Hippocampal formation (tissue), 2 donors: ENCODE data around the gene RSRC1.
"Not testable (repeated sequence)": the region's sequence is repeated elsewhere in the genome, so short reads cannot be mapped to it uniquely, and the experiment has no call there.

Experiments used
- DNase-seq, 2 donors: peaks; one replicate each; lab custom pipeline; 2025; lab: John Stamatoyannopoulos, UW

The RSRC1 gene

GRCh38 chr3:158314426-158315357, 204.8 kb downstream of the RSRC1 start:
- DNase-seq, result no peak

GRCh38 chr3:158329696-158330441, 220.0 kb downstream of the RSRC1 start:
- DNase-seq, result not testable (repeated sequence)

- DNase-seq, result no peak
Measured at GRCh38 chr3:158330870-158331269, 221.0 kb downstream of the RSRC1 start.

GRCh38 chr3:158333736-158334135, 223.8 kb downstream of the RSRC1 start:
- no peak for DNase-seq

- DNase-seq, result no peak
Measured at GRCh38 chr3:158337110-158337509, 227.2 kb downstream of the RSRC1 start.

DNA sequence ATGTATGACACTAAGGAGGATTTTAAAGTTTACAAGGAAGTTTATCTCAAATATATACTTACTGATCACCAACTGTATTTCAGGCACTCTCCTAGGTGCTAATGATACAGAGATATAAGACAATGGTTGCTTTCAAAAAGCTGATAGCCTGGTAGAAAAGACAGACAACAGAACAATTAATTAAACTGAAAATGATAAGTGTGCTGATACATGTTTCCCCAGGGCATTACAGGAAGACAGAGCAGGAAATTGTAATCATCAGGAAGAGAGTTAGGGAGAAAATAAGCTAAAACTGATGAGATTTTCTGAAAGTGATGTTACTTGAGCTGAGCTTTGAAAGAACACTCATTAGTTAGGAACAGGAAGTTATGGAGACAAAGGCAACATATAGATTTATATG, 229.7 kb downstream of the RSRC1 start:
- no peak for DNase-seq

DNA sequence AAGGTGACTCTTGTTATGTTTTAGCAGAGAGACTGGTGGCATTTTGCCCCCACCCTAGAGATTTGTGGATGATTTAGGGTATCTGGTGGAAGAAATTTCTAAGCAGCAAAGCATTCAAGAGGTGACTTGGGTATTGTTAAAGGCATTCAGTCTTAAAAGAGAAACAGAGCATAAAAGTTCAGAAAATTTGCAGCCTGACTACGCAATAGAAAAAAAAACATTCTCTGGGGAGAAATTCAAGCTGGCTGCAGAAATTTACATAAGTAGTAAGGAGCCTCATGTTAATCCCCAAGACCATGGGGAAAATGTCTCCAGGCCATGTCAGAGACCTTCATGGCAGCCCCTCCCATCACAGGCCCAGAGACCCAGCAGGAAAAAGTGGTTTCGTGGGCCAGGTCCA, 231.1 kb downstream of the RSRC1 start:
- DNase-seq, result not testable (repeated sequence)

GRCh38 chr3:158347966-158348365, 238.1 kb downstream of the RSRC1 start:
- no peak for DNase-seq

DNA sequence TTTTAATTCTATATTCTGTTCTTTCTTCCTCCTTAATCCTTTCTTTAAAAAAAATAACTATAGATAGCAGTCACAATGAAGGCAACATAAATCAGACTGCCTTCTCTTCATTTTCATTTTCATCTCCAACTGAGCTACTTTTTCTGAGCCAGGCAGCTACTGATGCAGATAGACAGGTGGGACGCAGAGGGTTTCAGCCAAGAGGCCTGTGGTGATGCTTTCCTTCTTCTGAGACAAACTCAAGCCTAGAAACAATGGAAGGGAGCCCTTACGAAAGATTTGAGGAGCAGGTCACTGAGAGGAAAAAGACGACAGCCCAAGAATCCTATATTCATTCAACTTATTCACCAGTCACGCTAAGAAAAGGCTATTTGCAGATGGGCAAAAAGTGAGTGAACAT, 241.1 kb downstream of the RSRC1 start:
- no peak for DNase-seq

- no peak for DNase-seq
Measured at GRCh38 chr3:158352551-158352950, 242.7 kb downstream of the RSRC1 start.

DNA sequence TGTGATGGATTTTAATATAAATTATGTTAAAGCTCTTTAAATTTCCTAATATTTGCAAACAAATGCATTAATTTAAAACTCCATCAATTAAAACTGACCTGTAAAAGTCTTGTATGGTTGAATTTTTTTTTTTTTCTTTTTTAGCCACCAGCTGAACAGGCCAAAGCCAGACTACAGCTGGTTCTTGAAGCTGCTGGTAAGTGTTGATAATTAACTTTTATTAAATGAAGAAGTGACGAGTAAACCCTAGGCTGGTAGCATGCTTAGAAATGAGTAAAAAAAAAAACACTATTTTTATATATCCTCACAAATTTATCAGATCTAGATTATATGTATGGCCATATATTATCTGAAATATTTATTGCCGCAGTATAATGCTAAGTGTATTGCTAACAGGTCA, 244.8 kb downstream of the RSRC1 start:
- no peak for DNase-seq

DNA sequence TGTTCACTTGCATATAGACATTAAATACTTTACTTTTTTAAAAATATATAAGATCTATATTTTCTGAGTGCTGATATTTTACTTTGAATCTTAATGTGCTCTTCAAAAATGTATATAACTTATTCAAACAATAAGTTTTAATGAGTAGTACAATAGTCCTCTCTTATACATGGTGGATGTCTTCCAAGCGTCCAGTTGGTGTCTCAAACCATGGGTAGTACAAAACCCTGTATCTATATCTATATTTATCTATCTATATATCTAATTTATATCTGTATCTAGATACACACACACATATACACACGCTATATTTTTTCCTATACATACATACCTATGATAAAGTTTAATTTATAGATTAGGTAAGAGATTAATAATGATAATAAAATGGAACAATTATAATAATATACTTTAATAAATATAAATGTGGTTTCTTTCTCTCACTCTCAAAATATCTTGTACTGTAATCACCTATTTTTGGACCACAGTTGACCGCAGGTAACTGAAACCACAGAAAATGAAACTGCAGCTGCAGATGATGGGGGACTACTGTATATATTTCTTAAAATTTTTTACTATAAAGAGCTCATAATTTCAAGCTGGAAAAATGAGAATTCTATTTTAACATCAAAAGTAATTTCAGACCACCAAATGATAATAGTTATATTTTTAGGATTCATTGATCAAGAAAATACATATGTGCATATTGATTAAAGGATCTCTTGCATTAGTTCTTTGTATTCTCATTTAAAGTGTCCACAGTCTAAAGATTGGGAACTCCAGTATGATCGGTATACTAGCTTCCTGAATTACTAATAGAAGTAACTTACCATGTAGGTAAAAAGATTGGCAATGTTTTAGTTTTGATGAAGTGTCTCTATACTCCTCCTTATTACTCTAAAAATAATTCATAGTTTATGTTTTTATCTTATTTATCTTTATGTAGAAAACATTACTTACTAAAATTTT, 246.0 kb downstream of the RSRC1 start:
- DNase-seq, result no peak

DNA sequence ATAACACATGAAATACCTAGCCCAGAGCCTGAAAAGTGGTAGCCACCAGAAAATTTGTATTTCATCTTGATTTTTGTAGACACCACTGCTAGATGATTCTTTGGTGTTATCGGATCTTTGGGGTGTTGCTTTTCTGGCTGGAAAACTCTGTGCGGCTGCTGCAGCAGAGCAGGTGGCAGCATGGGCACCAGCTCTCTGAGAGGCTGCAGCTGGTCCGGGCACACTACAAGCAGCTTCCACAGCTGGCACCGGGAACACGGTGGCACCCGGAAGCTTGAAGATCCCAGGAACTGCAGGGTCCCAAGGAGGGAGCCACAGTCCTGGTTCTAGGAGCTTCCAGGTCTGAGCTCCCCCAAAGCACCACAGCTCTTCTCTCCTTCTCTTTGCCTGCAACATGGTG, 249.4 kb downstream of the RSRC1 start:
- DNase-seq, result no peak

DNA sequence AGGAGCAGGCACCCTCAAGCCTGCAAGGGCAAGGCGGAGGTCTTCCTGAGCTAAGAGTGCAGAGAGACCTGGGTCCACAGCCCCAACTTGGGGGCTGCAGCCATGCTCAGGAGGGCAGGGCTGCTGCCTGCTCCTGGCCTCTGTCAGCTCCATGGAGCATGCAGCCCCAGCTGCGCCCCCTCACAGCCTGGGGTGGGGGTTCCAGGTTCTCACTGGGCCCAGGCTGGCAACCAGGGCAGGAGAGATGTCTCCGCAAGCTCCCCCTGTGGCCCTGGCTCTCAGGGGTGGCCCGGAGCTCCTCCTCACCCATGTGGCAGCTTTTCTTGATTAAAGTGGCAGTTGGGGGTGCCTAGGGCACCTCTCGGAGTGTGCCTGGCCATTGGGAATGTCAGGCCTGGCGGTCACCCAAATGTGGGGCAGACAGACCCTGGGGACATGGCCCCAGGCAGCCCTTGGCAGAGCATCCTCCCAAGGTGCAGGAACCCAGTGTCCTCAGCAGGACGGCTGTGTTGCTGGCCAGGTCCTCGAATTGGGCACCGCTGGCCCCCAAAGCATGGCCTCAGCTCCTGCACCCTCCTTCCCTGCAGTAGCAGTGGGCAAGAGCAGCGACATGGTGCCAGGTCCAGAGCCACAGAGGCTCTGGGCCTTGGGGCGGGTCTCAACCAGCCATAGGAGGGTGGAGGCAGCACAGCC, 251.0 kb downstream of the RSRC1 start:
- DNase-seq, result no peak

DNA sequence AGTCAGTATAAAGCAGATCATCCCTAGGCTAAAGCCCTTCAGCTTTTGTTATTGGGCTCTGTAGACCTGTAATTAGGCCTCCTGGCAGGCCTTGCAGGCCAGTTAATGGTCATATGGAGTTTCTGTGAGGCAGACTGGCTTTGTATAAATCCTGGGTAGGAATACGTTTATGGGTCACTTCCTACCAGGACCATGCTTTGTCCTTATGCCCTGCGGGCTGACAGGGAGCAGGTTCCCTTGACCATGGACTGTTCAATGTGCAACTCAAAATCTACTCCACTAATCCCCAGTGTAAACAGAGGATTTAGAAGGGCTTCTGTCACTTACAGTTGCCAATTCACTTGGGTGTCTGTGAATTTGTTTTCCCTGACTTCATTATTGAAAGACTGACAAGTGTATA, 258.4 kb downstream of the RSRC1 start:
- no peak for DNase-seq

DNA sequence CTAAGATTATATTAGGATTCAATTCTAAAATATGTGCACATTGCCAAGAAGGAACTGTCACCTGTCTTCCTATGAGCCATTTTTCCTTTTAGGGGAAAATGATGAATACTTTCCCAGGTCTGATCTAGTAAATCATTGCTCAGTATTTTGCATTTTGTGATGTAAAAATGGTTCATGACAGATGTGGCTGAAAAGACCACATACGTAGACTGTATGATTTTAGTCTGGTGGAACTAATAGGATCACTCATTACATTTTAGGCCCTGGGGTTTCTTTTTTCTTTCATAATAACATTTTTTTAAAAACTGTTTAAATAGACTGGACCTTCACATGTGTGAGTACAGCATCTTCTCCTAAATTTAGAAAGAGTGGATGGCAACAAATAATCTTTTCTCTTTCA, 259.4 kb downstream of the RSRC1 start:
- DNase-seq, result no peak

- DNase-seq, result no peak
Measured at GRCh38 chr3:158379517-158379916, 269.6 kb downstream of the RSRC1 start.

- no peak for DNase-seq
Measured at GRCh38 chr3:158381262-158381868, 271.5 kb downstream of the RSRC1 start.

DNA sequence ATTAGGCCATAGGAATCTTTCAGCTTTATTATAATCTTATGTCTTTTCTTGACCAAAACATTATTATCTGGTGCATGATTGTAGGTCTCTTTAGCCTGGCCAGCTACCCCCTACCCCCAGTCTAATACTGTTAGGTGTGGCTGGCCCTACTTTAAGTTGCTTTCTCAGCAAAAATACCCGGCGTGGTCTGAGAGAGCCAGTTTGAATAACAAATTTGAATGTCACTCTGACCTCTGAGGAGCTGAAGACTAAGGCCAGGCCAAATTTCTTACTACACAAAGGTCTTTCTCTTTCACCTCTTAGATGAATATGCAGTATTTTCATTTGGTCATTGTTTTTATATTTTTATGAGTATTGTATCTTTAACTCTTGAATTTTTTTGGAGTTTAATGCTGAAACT, 272.6 kb downstream of the RSRC1 start:
- DNase-seq, result no peak

- no peak for DNase-seq
Measured at GRCh38 chr3:158384019-158384418, 274.1 kb downstream of the RSRC1 start.

DNA sequence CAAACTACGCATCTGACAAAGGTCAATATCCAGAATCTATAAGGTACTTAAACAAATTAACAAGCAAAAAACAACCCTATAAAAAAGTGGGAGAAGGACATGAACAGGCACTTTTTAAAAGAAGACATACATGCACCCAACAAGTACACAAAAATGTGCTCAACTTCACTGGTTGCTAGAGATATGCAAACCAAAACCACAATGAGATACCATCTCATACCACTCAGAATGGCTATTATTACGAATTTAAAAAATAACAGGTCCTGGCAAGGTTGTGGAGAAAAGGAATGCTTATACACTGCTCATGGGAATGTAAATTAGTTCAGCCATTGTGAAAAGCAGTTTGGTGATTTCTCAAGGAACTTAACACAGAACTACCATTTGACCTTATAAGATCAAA, 285.5 kb downstream of the RSRC1 start:
- no peak for DNase-seq
